ENCODE measurements around the gene VIL1.

VIL1 gene

GRCh38 chr2:218444692-218445357 lies 25.9 kb downstream of the VIL1 start:
- DNase-seq (ENCODE audit: low spot score) = peak; percentile 65

GRCh38 chr2:218445602-218446001 lies 26.7 kb downstream of the VIL1 start:
- peak; percentile 65 for DNase-seq (ENCODE audit: low spot score)

- DNase-seq (ENCODE audit: low spot score) = no peak
These were observed 27.6 kb downstream of the VIL1 start for GRCh38 chr2:218446547-218446946.

- no peak for DNase-seq (ENCODE audit: low spot score)
These were observed 28.1 kb downstream of the VIL1 start for GRCh38 chr2:218447072-218447471.

- DNase-seq (ENCODE audit: low spot score) = peak; percentile 85
These were observed 30.0 kb downstream of the VIL1 start for GRCh38 chr2:218448934-218449333.

- DNase-seq (ENCODE audit: low spot score) = no peak
These were observed 33.2 kb downstream of the VIL1 start for GRCh38 chr2:218452079-218452478.

- DNase-seq (ENCODE audit: low spot score) = no peak
These were observed 37.9 kb downstream of the VIL1 start for GRCh38 chr2:218456849-218457248.

GRCh38 chr2:218458598-218458997 lies 39.7 kb downstream of the VIL1 start:
- DNase-seq (ENCODE audit: low spot score) = no peak

- peak; percentile 12 for DNase-seq (ENCODE audit: low spot score)
These were observed 47.2 kb downstream of the VIL1 start for GRCh38 chr2:218465987-218466633.

- DNase-seq (ENCODE audit: low spot score) = no peak
These were observed 51.5 kb downstream of the VIL1 start for GRCh38 chr2:218470448-218470847.

GRCh38 chr2:218471036-218471435 lies 52.1 kb downstream of the VIL1 start:
- no peak for DNase-seq (ENCODE audit: low spot score)

- DNase-seq (ENCODE audit: low spot score) = no peak
These were observed 53.1 kb downstream of the VIL1 start for GRCh38 chr2:218471982-218472381.

GRCh38 chr2:218472988-218473387 lies 54.1 kb downstream of the VIL1 start:
- DNase-seq (ENCODE audit: low spot score) = no peak

- DNase-seq (ENCODE audit: low spot score) = no peak
These were observed 55.6 kb downstream of the VIL1 start for GRCh38 chr2:218474527-218474926.

GRCh38 chr2:218476676-218477075 lies 57.8 kb downstream of the VIL1 start:
- DNase-seq (ENCODE audit: low spot score) = no peak

- no peak for DNase-seq (ENCODE audit: low spot score)
These were observed 58.3 kb downstream of the VIL1 start for GRCh38 chr2:218477247-218477646.

GRCh38 chr2:218478544-218478943 lies 59.6 kb downstream of the VIL1 start:
- DNase-seq (ENCODE audit: low spot score) = no peak

GRCh38 chr2:218479595-218479994 lies 60.7 kb downstream of the VIL1 start:
- no peak for DNase-seq (ENCODE audit: low spot score)

- DNase-seq (ENCODE audit: low spot score) = no peak
These were observed 63.7 kb downstream of the VIL1 start for GRCh38 chr2:218482651-218483050.

- no peak for DNase-seq (ENCODE audit: low spot score)
These were observed 67.2 kb downstream of the VIL1 start for GRCh38 chr2:218485986-218486667.

GRCh38 chr2:218500501-218501060 lies 81.7 kb downstream of the VIL1 start:
- DNase-seq (ENCODE audit: low spot score) = no peak

GRCh38 chr2:218501665-218502064 lies 82.7 kb downstream of the VIL1 start:
- no peak for DNase-seq (ENCODE audit: low spot score)

All from LoVo (cell line).